ENCODE data around the gene PRR23B.

DNA sequence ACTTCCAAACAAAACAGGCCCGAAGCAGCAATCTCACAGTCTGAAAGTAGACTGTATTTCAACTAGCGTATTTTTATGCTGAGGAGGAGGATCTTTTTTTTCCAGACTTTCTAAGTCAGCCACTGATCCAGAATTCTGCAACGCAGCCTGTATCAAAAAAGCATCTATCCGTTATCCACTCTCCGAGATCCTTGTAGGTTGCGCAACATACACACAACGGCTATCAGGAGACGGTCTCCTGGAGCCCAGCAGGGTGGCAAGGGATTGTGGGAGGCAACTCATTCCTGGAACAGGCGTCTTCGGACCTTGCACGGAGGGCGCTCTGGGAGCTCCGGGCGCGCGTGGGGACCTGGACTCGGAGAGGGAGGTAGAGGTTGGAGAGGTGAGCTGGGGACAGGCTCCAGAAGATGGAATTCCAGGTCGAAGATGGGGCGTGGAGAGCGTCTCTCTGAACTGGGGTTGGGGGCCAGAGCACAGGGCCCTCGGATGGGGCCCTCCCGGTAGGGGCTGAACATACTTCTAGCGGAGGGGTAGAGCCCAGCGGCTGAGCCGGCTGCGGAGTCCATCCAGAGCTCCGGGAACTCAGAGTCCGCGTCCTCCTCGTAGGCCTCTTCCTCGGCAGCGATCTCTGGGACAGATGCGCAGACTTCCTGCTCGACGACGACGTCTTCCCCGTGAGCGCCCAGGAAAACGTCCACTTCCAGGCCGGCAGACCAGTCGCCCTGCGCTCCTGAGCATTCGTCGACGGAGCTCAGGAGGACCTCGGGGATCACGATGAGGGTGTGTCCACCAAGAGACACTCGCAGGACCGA is 23.0 kb upstream of the PRR23B start:
- no peak for TF ChIP-seq CTCF (conservative IDR thresholded peaks at IDR 0.05 in 1 of 2, IDR thresholded peaks at IDR 0.05 in 1 of 2; ENCODE audit: extremely low read depth in 1 of 2, insufficient read depth in 1 of 2, low read depth in 1 of 2, low read length in 2 of 2)
- no peak for TF ChIP-seq EZH2 (IDR thresholded peaks at IDR 0.05; ENCODE audit: borderline replicate concordance, low read length)

All from mammary epithelial cell (primary cell).